GDM1 (cell line): Measurements from ENCODE around the gene IGFN1.
"Not testable (repeated sequence)": the region's sequence is repeated elsewhere in the genome, so short reads cannot be mapped to it uniquely, and the experiment has no call there.

ENCODE experiments used
- DNase-seq: peaks from one replicate; lab custom pipeline; 2025; lab: John Stamatoyannopoulos, UW

The IGFN1 gene

GRCh38 chr1:201218409-201218808 lies 27.8 kb downstream of the IGFN1 start:
- no peak for DNase-seq

DNA sequence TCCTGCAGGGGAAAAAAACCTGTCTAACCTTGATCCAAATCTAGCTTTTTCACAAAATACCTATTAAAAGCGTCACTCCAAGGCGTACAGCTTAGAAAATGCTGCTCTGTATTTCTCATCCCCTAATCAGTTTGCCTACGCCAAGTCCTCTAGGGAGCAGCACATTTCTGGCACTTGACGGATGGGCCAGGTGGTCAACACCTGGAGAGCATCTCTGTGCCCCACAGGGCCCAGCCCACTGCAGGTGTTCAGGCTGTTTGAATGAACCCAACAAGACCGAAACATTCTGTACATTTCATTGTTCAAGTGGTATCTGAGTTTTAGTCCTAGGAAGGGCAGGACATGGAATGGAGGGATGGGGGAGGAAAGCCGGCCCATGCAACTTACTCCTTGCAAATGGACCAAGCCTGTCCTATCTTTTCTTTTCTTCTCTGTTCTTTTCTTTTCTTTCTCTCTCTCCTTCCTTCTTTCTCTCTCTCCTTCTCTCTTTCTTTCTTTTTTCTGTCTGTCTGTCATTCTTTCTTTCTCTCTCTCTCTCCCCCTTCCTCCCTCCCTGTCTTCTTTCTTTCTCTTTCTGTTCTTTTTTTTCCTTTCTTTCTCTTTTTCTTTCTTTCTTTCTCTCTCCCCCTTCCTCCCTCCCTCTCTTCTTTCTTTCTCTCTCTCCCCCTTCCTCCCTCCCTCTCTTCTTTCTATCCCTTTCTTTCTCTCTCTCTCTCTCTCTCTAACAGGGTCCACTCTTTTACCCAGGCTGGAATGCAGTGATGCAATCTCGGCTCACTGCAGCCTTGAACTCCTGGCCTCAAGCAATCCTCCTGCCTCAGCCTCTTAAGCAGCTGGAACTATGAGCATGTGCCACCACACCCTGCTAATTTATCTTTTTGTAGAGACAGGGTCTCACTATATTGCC lies 29.1 kb downstream of the IGFN1 start:
- no peak for DNase-seq

DNA sequence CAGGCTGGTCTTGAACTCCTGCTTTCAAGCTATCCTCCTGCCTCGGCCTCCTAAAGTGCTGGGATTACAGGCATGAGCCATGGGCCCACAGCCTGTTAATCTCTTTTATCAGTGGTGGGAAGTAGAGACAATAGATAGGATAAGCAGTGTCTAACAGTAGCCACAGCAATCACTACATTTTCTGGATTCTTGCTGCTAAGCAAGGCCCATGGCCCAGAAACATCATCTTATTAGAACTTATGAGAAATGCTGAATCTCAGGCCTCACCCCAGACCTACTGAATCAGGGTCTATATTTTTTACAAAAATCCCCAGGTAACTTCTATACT lies 29.7 kb downstream of the IGFN1 start:
- no peak for DNase-seq

DNA sequence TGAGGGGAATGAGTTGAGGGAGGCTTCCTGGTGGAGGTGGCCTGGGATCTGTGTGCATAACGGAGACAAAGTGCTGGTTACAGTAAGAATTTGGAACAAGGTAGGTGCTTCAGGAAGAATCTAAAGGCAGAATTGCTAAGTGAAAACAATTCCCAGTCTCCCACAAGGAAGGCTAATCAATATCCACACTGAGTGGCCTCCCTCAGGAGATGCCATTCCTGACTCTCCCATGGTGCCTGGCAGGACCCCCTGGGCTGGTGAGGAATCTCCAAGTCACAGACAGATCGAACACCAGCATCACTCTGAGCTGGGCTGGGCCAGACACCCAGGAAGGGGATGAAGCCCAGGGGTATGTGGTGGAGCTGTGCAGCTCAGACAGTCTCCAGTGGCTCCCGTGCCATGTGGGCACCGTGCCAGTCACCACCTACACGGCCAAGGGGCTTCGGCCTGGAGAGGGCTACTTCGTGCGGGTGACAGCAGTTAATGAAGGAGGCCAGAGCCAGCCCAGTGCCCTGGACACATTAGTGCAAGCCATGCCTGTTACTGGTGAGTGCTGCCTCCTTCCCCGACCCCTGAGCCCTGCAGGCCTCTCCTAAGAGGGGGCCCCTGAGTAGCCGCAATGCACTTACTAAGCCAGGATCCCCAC lies 30.7 kb downstream of the IGFN1 start:
- no peak for DNase-seq

DNA sequence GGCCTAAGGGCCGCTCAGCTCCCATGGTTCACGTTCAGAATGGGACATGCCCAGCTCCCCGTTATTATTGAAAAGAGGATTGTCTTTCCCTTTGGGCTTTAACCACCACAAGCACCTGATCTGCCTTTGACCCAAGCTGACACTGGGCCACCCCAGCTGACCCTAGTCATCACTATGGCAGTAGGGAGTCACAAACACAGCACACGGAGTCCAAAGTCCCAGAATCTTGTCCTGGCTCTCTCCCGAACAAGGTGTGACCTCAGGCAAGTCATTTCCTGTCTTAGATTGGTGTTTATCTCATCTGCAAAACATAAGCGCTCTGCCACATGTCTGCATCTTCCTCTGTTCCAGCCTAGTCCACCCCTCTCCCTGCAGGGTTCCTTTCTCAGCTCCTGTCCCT lies 31.5 kb downstream of the IGFN1 start:
- DNase-seq, result no peak

- no peak for DNase-seq
Measured at GRCh38 chr1:201223852-201224665, 33.4 kb downstream of the IGFN1 start.

- no peak for DNase-seq
Measured at GRCh38 chr1:201224666-201225370, 34.2 kb downstream of the IGFN1 start.

DNA sequence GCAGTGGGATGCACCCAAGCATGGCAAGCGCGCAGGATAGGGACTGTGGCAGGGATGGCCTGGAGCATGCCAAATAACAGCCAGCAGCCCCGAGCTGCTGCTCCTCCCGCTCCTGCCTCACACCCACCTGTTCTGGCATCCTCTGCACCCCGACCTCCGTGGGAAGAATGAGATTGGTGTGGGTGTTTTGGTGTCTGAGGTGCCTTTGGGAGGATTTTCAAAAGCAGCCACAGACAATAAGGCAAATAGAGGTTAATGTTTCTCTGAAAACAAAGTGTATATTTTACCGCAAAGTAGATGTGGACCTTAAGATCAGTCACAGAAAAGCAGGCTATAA lies 35.5 kb downstream of the IGFN1 start:
- DNase-seq, result no peak

DNA sequence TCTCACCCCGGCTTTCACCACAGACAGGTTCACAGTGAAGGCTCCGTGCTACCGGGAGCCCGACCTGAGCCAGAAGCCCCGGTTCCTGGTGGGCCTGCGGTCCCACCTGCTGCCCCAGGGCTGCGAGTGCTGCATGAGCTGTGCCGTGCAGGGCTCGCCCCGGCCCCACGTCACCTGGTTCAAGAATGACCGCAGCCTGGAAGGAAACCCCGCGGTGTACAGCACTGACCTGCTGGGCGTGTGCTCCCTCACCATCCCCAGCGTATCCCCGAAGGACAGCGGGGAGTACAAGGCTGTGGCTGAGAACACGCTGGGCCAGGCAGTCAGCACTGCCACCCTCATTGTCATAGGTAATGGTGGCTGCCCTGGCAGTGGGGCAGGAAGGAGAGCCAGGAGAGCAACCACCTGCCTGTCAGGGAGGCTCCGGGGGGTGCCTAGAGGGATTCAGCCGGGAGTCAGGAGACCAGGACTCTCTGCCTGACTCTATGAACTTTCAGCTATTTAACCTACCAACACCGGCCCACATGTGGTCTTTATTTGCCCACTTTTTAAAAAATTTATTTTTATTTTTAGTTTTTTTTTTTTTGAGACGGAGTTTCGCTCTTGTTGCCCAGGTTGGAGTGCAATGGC lies 36.4 kb downstream of the IGFN1 start:
- no peak for DNase-seq

- no peak for DNase-seq
Measured at GRCh38 chr1:201228011-201228983, 37.7 kb downstream of the IGFN1 start.

GRCh38 chr1:201229095-201229494 lies 38.5 kb downstream of the IGFN1 start:
- DNase-seq, result no peak

DNA sequence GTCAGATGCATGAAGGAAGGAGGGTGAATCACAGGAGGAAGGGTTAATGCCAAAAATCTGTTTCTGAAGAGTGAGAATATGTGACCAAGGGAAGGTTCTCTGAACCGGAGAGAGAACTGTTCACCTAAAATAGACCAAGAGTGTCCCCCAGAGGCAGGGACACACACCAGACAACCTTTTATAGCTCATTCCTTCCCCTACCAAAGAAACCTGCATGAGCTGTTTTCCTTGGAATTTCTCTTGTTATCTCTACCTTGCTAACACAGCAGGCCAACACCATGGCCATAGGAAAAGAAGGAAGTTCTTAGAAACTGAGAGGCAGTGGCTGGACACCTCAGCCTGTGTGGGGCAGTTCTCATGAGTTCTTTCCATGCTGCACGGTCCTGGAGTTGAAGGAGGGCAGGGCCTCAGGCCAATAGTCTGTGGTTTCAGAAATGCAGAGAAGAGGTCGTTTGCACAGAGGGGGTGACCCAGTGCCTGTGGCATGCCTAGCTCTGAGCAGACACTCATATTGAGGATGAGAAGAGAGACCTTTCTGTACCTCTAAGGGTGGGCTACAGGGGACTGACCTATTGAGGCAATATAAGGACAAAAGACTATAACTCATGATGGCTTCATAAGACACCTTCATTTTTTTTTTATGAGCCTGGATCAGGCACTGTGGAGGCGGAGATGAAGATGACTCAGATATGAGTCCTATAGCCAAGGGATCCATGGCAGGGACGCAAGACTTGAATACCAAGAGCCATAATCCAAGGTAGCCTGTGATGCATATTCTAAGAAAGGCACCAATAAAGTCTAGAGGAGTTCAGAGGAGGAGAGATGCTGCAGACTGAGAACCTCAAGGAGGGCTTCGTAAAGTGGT lies 39.4 kb downstream of the IGFN1 start:
- no peak for DNase-seq

DNA sequence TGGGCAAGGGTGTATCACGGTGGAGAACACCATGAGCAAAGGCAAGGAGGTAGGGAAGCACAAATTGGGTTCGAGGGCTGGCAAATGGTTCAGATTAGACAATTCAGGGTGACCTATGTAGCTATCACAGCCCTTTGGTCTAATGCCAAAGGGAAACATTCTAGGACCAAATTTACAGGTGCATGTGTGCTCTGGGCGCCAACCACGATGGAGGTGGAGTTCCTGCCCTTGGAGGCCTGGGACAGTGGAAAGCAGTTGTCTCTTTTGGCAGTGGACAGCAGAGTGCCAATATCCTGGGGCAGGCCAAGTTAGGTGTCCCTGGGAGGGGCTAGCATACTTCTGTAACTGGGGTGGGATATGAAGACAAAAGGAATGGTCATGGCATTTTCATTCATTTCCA lies 40.1 kb downstream of the IGFN1 start:
- no peak for DNase-seq

DNA sequence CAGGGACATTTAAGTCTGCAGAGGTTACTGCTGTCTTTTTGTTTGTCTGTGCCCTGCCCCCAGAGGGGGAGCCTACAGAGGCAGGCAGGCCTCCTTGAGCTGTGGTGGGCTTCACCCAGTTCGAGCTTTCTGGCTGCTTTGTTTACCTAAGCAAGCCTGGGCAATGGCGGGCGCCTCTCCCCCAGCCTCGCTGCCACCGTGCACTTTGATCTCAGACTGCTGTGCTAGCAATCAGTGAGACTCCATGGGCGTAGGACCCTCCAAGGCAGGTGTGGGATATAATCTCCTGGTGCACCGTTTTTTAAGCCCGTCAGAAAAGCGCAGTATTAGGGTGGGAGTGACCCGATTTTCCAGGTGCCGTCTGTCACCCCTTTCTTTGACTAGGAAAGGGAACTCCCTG lies 49.0 kb downstream of the IGFN1 start:
- not testable (repeated sequence) for DNase-seq

GRCh38 chr1:201240171-201240570 lies 49.5 kb downstream of the IGFN1 start:
- no peak for DNase-seq

GRCh38 chr1:201241736-201242135 lies 51.1 kb downstream of the IGFN1 start:
- DNase-seq, result no peak

GRCh38 chr1:201245082-201245481 lies 54.5 kb downstream of the IGFN1 start:
- no peak for DNase-seq

DNA sequence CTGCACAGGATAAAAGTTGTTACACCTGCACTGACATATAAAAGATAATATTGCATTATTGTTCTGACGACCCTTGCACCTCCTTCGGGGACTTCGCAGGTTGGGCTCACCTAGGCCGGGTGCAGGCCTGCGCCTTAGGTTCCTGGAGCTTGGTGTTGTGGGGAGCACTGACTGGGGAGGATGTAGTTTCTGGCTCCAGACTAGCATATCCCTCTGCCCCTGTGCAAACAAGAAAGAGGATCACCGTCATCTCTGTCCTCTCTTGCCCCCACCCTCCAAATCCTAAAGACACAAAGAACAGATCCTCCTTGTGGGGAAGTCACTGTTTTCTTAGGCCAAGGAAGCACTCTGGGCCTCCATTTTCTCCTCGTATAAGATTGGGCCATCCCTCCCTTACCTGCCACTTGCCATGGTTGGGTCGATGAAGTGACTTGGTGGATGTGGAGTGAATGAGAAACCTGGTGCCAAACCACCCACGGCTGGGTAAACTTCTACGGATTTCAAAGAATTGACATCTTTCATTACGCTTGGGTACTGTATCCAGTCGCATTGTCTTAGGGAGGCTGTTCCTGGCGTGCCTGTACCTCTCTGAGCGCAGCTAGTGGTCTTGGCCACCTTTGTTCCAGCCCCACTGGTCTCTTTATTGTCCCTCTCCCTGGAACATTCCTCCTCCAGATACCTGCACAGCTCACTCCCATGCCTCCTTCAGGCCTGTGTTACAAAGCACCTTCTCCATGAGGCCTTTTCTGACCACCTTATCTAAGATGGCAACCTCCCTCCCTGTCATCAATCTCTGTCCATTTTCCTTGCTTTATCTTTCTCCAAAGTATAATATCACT lies 58.3 kb downstream of the IGFN1 start:
- no peak for DNase-seq
